GF-D8 (cell line): Measurements from ENCODE around the gene LIPT1.
"Not testable (repeated sequence)": the region's sequence is repeated elsewhere in the genome, so short reads cannot be mapped to it uniquely, and the experiment has no call there.

Experiments used
- DNase-seq: peaks from one replicate; lab custom pipeline; 2025; lab: John Stamatoyannopoulos, UW

The LIPT1 gene

GRCh38 chr2:99180755-99181623 is 26.2 kb downstream of the LIPT1 start, which contains the start of the genes MITD1 and MRPL30:
MITD1 (minus strand) TSS chr2:99181058; CDS start chr2:99180981, 77 bp downstream.
MRPL30 (plus strand) TSS chr2:99181184; CDS start chr2:99186204, 5,020 bp downstream.
- peak; percentile 87 for DNase-seq

GRCh38 chr2:99181624-99182000 is 26.8 kb downstream of the LIPT1 start:
- DNase-seq = no peak

GRCh38 chr2:99183025-99183424 is 28.3 kb downstream of the LIPT1 start:
- no peak for DNase-seq

- no peak for DNase-seq
Measured at GRCh38 chr2:99184811-99185210, 30.0 kb downstream of the LIPT1 start.

- no peak for DNase-seq
Measured at GRCh38 chr2:99187011-99187410, 32.2 kb downstream of the LIPT1 start.

GRCh38 chr2:99188357-99188756 is 33.6 kb downstream of the LIPT1 start:
- no peak for DNase-seq

- DNase-seq = no peak
Measured at GRCh38 chr2:99190548-99190947, 35.8 kb downstream of the LIPT1 start.

- not testable (repeated sequence) for DNase-seq
Measured at GRCh38 chr2:99192364-99192763, 37.6 kb downstream of the LIPT1 start.

- no peak for DNase-seq
Measured at GRCh38 chr2:99198103-99198841, 43.5 kb downstream of the LIPT1 start.

- DNase-seq = no peak
Measured at GRCh38 chr2:99200076-99200800, 45.5 kb downstream of the LIPT1 start.

- DNase-seq = no peak
Measured at GRCh38 chr2:99201959-99202678, 47.4 kb downstream of the LIPT1 start.

GRCh38 chr2:99205491-99205890 is 50.7 kb downstream of the LIPT1 start:
- no peak for DNase-seq
